NCI-H2107 treated with DMSO at 0.1 percent for 48 hours (cell line): ENCODE results near the gene PRTFDC1.
A peak's percentile ranks its signal among the peaks of the same experiment; 100 is the strongest.

Experiments used
- DNase-seq: peaks from one replicate; lab custom pipeline; 2025; ENCODE audit not compliant: unreplicated experiment; lab: John Stamatoyannopoulos, UW

Gene PRTFDC1

GRCh38 chr10:24882047-24882698 lies 70.2 kb downstream of the PRTFDC1 start:
- no peak for DNase-seq

DNA sequence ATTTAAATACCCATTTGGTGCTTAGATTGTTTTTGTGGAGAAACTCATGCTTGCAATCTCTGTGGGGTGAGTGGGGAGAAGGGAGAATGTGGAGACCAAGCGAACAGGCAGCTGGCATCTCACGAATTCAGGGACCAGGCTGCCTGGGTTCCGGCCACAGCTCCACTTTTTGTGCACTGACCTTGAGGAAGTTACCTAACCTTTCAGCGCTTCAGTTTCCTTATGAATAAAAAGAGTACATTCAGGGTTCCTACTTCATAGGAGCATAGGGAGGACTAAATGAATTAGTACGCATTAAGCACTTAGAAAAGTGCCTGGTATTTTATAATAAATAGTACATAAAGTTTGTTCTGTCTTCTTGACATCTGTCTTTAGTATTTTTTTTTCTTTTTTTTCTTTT lies 72.5 kb downstream of the PRTFDC1 start:
- DNase-seq, result no peak

DNA sequence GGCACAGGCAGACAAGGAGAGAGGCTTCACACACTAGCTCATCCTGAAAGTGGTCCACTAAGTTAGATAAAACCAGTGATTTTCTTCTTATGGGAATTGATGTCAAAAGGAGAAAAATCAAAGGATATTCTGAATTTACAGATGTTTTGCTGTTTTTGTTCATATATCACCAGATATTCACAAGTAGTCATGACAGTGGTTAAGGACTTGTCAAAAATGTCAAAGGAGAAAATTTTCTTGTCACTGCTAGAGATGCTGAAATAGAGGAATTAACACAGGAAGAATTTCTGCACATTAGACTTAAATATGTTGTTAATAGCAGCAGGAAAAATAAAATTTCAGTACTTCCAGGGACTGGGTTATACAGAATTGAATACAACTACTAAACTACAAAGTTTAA lies 78.3 kb downstream of the PRTFDC1 start:
- no peak for DNase-seq

GRCh38 chr10:24873281-24873683 lies 79.1 kb downstream of the PRTFDC1 start:
- no peak for DNase-seq

- DNase-seq, result no peak
These were observed 79.6 kb downstream of the PRTFDC1 start for GRCh38 chr10:24872790-24873182.

GRCh38 chr10:24872049-24872789 lies 80.2 kb downstream of the PRTFDC1 start:
- DNase-seq, result no peak

- no peak for DNase-seq
These were observed 81.1 kb downstream of the PRTFDC1 start for GRCh38 chr10:24871011-24871935.

DNA sequence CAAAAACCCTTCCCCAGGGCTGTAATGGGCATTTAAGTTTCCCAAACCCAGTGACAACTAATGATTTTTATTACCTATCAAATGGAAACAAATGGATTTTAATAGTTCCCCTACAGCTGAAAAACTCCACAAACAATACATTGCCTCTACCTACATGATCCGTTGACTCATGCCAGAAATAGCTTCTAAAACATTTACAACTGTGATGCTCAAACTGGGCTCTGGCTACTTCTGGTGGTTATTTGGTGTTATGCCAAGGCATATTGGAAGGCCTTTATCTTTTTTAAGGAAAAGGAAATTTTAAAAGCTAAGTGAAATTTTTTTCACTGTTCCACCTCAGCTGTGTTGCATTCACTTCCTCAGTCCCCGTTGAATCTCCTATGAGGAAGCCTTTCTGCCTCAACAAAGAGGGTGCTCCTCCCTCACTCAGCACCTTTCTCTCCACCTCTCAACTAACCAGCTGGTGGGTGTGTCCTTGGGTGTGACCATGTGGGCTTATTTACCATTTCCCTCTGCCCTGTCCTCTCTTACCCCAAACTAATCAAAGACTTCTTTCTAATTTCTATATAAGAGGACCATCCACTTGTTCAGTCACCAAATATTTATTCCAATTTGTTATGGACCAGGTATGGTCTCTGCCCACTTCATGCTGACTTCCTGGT lies 82.9 kb downstream of the PRTFDC1 start:
- DNase-seq, result no peak

GRCh38 chr10:24866604-24867583 lies 85.5 kb downstream of the PRTFDC1 start:
- DNase-seq, result peak; percentile 56

DNA sequence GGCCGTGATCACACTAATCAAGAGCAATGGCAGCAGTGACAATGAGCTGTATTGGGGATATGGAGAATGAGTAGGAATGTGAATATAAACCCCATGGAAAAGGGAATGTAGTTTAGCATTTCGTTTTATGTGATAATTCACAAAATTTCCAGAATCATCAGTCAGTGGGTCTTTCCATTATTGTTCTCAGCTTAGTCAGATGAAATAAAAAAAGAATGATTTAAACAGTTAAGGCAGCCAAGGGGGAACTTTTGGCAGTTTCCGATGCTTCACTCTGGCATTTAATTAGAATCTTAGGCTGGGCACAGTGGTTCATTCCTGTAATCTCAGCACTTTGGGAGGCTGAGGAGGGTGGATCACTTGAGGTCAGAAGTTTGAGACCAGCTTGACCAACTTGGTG lies 86.6 kb downstream of the PRTFDC1 start:
- no peak for DNase-seq

DNA sequence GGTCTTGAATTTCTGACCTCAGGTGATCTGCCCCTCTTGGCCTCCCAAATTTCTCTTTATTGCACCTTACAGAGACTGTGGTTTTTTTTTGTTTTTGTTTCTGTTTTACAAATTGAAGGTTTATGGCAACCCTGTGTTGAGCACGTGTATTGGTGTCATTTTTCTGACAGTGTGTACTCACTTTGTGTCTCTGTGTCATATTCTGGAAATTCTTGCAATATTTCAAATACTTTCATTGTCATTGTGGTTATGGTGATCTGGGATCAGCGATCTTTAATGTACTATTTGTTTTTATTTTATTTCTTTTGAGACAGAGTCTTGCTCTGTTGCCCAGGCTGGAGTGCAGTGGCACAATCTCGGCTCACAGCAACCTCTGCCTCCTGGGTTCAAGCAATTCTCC lies 89.8 kb downstream of the PRTFDC1 start:
- DNase-seq, result no peak

GRCh38 chr10:24858288-24859270 lies 93.8 kb downstream of the PRTFDC1 start:
- DNase-seq, result peak; percentile 72

DNA sequence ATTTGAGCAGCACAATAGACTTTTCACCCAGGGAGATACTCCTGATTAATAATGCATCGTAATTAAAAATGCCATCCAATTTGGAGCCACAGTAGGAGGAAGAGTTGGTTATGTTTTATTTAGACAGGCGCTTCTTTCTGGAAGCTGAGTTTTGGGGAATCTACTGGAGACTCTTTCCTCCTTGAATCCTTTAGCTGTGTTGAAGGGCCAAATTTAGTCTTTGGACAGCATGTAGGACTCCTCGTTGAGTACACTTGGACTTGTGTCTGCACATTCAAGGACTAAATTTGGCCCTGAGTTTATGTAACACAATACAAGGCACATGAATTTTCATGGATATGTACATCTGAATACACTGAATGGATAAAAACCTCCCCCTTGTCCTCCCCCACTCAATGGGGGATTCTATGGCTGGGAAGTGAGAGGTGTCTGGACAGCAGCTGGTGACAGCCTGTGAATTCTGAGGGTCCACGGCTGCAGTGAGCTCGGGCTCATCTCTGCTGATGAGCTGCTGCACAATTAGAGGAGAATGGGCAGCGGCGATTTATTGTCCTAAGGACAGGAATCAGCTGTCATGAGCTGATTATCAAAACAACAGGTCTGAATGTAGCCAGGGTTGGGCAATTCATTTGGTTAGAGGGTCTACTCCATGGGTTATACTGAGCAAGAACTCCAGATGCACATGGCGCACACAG lies 95.2 kb downstream of the PRTFDC1 start:
- no peak for DNase-seq

- DNase-seq, result no peak
These were observed 98.2 kb downstream of the PRTFDC1 start for GRCh38 chr10:24854256-24854655.

DNA sequence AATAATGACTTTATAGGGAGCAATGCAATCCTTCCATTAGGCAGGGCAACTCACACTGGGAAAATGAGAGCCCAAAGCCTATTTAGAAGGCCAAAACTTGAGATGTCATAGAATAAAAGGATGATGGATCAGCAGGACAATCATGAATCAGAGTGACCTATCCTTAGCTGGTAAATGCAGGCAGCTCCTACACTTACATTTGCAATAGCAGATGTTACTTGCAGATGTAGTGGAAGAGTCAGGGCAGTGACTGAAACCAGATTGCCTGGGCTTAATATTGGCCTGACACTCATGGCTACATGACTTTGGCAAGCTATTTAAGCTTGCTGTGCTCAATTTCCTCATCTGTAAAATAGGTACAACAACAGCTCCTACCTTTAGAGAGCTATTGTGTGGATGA lies 98.7 kb downstream of the PRTFDC1 start:
- DNase-seq, result no peak

DNA sequence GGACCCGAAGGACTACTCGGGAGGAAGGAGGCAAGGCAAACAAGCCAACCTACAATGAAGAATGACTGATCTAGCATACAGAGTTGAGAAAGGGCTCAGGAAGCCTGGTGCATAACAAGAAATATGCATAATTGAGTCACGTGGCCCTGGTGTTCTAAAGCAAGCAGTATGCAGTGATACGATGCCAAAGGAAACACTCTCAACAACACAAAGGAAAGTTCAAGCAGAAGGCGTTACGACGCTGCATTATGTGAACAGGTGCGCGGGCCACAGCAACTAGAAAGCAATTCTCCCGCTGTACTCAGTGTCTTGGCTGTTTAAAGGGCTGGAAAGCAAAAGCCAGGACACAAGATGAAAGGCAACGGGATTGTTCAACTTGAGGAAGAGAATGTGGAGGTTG lies 100.8 kb downstream of the PRTFDC1 start:
- DNase-seq, result peak; percentile 90

DNA sequence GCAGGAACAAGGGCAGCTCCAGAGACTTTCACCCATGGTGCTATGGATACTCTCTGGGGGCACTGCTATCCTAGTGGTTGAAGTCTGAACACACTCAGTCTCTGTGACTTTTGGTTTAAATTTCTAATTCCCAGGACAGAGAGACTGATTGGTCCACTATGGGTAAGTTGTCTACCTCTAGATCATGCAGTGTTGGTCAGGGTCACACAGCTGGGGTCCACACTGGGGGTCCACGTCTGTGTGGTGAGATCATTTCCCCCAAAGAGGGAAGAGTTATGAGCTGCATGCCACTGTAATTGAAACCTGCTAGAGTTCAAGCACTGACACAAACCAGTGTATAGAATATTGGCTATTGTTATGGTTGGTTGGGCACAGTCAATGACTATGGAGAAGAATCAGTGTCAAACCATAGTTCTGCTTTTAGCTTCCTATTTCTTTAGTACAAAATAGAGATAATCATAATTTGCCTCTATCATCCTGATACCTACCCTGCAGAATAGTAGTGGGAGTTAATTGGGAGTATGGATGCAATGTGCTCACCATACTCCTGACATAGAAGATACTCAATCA lies 101.6 kb downstream of the PRTFDC1 start:
- no peak for DNase-seq
